Neural cell (in vitro differentiated cells): ENCODE data around the gene SDK2. TPM values are rescaled to one million over a fixed set of nuclear protein-coding genes. Genes with fewer than 3 reads are reported as not detected.

Source experiments
- H2AFZ ChIP-seq: fragments of 200-600, 300-800 bp; sonication (generic), shearing (Covaris generic); 2 replicates; pipeline ENCODE4 v1.6.0; 2014; ENCODE audit warnings: low read depth, mild to moderate bottlenecking, antibody characterized with exemption, low read length, moderate library complexity
- H3F3A ChIP-seq: fragments of 200-600 bp; shearing (Covaris generic); 2 replicates; pipeline ENCODE4 v1.6.1; 2016; ENCODE audit warnings: mild to moderate bottlenecking, moderate library complexity, mixed read lengths, antibody characterized with exemption, low read length; ENCODE audit not compliant: insufficient read depth, poor library complexity, severe bottlenecking
- H3K27ac ChIP-seq: fragments of 200-600, 300-800 bp; sonication (generic), shearing (Covaris generic); 2 replicates; pipeline ENCODE4 v1.5.1; 2014; ENCODE audit warnings: mild to moderate bottlenecking, low read length, moderate library complexity
- H3K27me3 ChIP-seq: fragments of 300-800, 200-600 bp; sonication (generic), shearing (Covaris generic); 2 replicates; pipeline ENCODE4 v1.6.0; 2014; ENCODE audit warnings: mild to moderate bottlenecking, low read depth, low read length, moderate library complexity; ENCODE audit not compliant: insufficient read depth
- H3K36me3 ChIP-seq: fragments of 300-800, 200-600 bp; sonication (generic), shearing (Covaris generic); 2 replicates; pipeline ENCODE4 v1.5.1; 2014; ENCODE audit warnings: mild to moderate bottlenecking, antibody characterized with exemption, low read length, moderate library complexity; ENCODE audit not compliant: insufficient read depth
- H3K4me2 ChIP-seq: fragments of 300-800, 200-600 bp; sonication (generic), shearing (Covaris generic); 2 replicates; pipeline ENCODE4 v1.6.0; 2014; ENCODE audit warnings: mild to moderate bottlenecking, low read length
- H3K4me3 ChIP-seq: fragments of 300-800, 200-600 bp; sonication (generic), shearing (Covaris generic); 2 replicates; pipeline ENCODE4 v1.5.1; 2014; ENCODE audit warnings: mild to moderate bottlenecking, low read length, moderate library complexity
- H3K79me2 ChIP-seq: fragments of 200-600 bp; shearing (Covaris generic); replicated peaks from 2 replicates; pipeline ENCODE4 v1.6.0; 2014; ENCODE audit warnings: mild to moderate bottlenecking, low read length, moderate library complexity; ENCODE audit not compliant: insufficient read depth
- H3K9ac ChIP-seq: fragments of 300-800, 200-600 bp; sonication (generic), shearing (Covaris generic); 2 replicates; pipeline ENCODE4 v1.6.1; 2016; ENCODE audit warnings: mild to moderate bottlenecking, low read length, mixed read lengths
- H3K9me2 ChIP-seq: fragments of 200-600 bp; shearing (Covaris generic); 2 replicates; pipeline ENCODE4 v1.6.1; 2016; ENCODE audit warnings: mild to moderate bottlenecking, low read length, mixed read lengths; ENCODE audit not compliant: insufficient read depth
- H3K9me3 ChIP-seq: fragments of 200-600, 300-800 bp; sonication (generic), shearing (Covaris generic); 2 replicates; pipeline ENCODE4 v1.6.1; 2016; ENCODE audit warnings: mild to moderate bottlenecking, mixed run types, low read length, moderate library complexity, mixed read lengths
- H4K20me1 ChIP-seq: fragments of 200-600 bp; shearing (Covaris generic); 2 replicates; pipeline ENCODE4 v1.6.1; 2016; ENCODE audit warnings: mild to moderate bottlenecking, mixed run types; ENCODE audit not compliant: insufficient read depth
- EP300 ChIP-seq: fragments of 450-650 bp; conservative IDR thresholded peaks from 2 replicates; pipeline ENCODE4 v1.6.1; 2014; ENCODE audit warnings: antibody characterized with exemption, mild to moderate bottlenecking, moderate library complexity; ENCODE audit not compliant: poor library complexity, severe bottlenecking
- MXI1 ChIP-seq: fragments of 450-650 bp; conservative IDR thresholded peaks from 2 replicates; pipeline ENCODE4 v1.6.1; 2014; ENCODE audit warnings: antibody characterized with exemption, mild to moderate bottlenecking; ENCODE audit not compliant: poor library complexity, severe bottlenecking
- POLR2AphosphoS5 ChIP-seq: IDR thresholded peaks from 2 replicates; pipeline ENCODE4 v1.6.1; 2012
- RAD21 ChIP-seq: fragments of 450-650 bp; conservative IDR thresholded peaks from 2 replicates; pipeline ENCODE4 v1.6.1; 2014; ENCODE audit warnings: antibody characterized with exemption, mild to moderate bottlenecking, moderate library complexity
- REST ChIP-seq: IDR thresholded peaks from 2 replicates; pipeline ENCODE4 v1.6.1; 2012; ENCODE audit warnings: borderline replicate concordance
- SMC3 ChIP-seq: fragments of 450-650 bp; conservative IDR thresholded peaks from 2 replicates; pipeline ENCODE4 v1.6.1; 2014; ENCODE audit warnings: antibody characterized with exemption, mild to moderate bottlenecking, moderate library complexity; ENCODE audit not compliant: poor library complexity
- TAF1 ChIP-seq: IDR thresholded peaks from 2 replicates; pipeline ENCODE4 v1.6.1; 2012; ENCODE audit warnings: low read depth
- polyA plus RNA-seq: library from polyadenylated mRNA; depleted of rRNA; stranded (reverse); fragments of >200 nt; gene quantifications from 2 replicates; pipeline ENCODE4 v1.2.3, GENCODE V29; 2014
- TF ChIP-seq, protein P1 (sequence below): fragments of 450-650 bp; IDR thresholded peaks from 2 replicates; pipeline ENCODE4 v1.5.1; 2014; ENCODE audit warnings: antibody characterized with exemption, mild to moderate bottlenecking, moderate library complexity; ENCODE audit not compliant: poor library complexity, severe bottlenecking

Gene SDK2
- polyA plus RNA-seq, 1 donor from 2014 or later = 0.73 TPM

DNA sequence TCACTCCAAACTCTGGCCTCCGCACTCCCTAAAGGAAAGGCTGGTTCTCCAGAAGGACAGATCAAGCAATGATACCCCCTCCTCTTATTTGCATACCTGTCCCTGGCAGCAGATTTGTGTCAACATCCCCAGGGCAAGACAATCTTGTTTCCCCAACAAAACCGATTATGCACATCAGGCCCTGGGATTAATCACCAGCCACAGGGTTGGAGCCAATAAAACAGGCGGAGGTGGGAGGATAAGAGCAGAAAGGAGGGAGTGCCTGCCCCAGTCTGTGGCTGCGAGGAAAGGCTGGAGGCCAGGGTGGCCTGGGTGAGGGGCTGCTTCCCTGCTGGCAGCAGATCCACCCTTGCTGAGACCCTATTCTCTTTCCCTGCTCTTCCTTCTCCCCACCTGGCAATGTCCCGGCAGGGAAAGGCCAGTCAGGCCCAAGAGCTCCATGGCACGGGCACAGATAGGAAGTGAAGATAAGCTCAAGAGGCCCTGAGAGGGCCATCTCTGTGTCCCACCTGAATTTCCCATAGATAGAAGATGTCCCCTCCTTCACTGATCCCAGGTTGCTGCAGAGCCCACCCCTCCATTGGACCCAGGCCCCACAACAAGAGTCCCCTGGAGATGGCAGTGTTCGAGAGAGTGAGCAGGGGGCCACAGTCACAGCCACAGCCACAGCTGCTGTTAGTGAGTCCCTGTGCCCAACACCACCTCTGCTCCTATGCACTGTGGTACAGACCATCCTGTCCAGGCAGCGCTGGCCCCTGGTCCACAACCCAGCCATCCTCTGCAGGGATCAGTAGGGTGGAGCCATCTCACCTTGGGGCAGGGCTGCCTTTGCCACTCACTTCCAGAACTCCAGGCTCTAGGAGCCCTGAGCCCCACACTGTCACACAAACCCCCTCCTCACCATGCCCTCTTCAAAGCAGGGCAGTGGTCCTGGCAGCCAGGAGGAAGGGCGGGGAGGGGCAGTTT, 137.5 kb downstream of the SDK2 start:
- no peak overlapping the region for H3K4me3 ChIP-seq

DNA sequence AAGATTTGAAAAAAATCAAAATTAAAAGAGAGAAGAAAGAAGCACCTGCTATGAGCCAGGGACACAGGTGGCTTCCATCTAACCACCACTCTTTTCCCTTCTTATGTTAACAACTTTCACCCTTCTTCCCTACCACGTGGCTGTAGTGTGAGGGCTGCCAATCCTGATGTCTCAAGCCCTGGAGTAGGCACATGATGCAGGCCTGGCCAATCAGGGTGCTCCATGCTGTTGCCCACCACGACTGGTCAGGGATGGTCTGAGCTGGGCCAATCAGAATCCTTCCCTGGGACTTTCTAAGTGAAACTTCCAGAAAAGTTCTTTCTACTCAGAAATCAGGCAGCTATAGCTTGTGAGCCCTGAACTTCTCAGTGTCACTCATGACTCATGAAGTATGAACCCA, 140.7 kb downstream of the SDK2 start:
- Histone ChIP-seq H3K27ac (no peak overlapping the region), H3K9me2 (no peaks in the 10 kb centered on the region), H3F3A (no peaks in the 10 kb centered on the region), H3K27me3 (no peaks in the 10 kb centered on the region), H3K4me3 (no peak overlapping the region), H3K9ac (no peak overlapping the region), H2AFZ (no peak overlapping the region), H4K20me1 (no peaks in the 10 kb centered on the region), H3K4me2 (no peak overlapping the region), H3K9me3 (no peaks in the 10 kb centered on the region), H3K79me2 (no peaks in the 10 kb centered on the region), H3K36me3 (no peaks in the 10 kb centered on the region)
- TF ChIP-seq TAF1 (no peak), POLR2AphosphoS5 (no peak), REST (no peak), EP300 (no peak), SMC3 (no peak), MXI1 (no peak), RAD21 (no peak)
- TF ChIP-seq, protein P1, sequence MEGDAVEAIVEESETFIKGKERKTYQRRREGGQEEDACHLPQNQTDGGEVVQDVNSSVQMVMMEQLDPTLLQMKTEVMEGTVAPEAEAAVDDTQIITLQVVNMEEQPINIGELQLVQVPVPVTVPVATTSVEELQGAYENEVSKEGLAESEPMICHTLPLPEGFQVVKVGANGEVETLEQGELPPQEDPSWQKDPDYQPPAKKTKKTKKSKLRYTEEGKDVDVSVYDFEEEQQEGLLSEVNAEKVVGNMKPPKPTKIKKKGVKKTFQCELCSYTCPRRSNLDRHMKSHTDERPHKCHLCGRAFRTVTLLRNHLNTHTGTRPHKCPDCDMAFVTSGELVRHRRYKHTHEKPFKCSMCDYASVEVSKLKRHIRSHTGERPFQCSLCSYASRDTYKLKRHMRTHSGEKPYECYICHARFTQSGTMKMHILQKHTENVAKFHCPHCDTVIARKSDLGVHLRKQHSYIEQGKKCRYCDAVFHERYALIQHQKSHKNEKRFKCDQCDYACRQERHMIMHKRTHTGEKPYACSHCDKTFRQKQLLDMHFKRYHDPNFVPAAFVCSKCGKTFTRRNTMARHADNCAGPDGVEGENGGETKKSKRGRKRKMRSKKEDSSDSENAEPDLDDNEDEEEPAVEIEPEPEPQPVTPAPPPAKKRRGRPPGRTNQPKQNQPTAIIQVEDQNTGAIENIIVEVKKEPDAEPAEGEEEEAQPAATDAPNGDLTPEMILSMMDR = no peak

More for the DNA sequence above, 137.5 kb downstream of the SDK2 start:
- Histone ChIP-seq H3K36me3 (no peaks in the 10 kb centered on the region), H3K27ac (no peak overlapping the region), H3K27me3 (no peaks in the 10 kb centered on the region), H3F3A (no peaks in the 10 kb centered on the region), H3K9me2 (no peaks in the 10 kb centered on the region), H2AFZ (no peak overlapping the region), H4K20me1 (no peaks in the 10 kb centered on the region), H3K79me2 (peaks cover 3% of the 10 kb centered on the region), H3K4me2 (no peak overlapping the region), H3K9me3 (no peaks in the 10 kb centered on the region), H3K9ac (no peak overlapping the region)
- TF ChIP-seq, protein P1 = no peak
- no peak for TF ChIP-seq REST
